ENCODE results near the gene SCUBE3.

Gene SCUBE3

GRCh38 chr6:35214869-35215664 lies 1.3 kb downstream of the SCUBE3 start:
- no peak for DNase-seq

GRCh38 chr6:35215665-35216411 lies 2.1 kb downstream of the SCUBE3 start:
- DNase-seq, result no peak

- no peak for DNase-seq
Measured at GRCh38 chr6:35216412-35216732, 2.6 kb downstream of the SCUBE3 start.

- no peak for DNase-seq
Measured at GRCh38 chr6:35216851-35217811, 3.4 kb downstream of the SCUBE3 start.

- no peak for DNase-seq
Measured at GRCh38 chr6:35218021-35218420, 4.3 kb downstream of the SCUBE3 start.

GRCh38 chr6:35218456-35218855 lies 4.7 kb downstream of the SCUBE3 start:
- DNase-seq, result no peak

- no peak for DNase-seq
Measured at GRCh38 chr6:35219683-35220326, 6.0 kb downstream of the SCUBE3 start.

GRCh38 chr6:35220711-35221110 lies 7.0 kb downstream of the SCUBE3 start:
- no peak for DNase-seq

- no peak for DNase-seq
Measured at GRCh38 chr6:35223396-35223795, 9.6 kb downstream of the SCUBE3 start.

GRCh38 chr6:35224720-35225119 lies 11.0 kb downstream of the SCUBE3 start:
- DNase-seq, result no peak

GRCh38 chr6:35228481-35228880 lies 14.7 kb downstream of the SCUBE3 start:
- DNase-seq, result no peak

- no peak for DNase-seq
Measured at GRCh38 chr6:35229304-35229703, 15.5 kb downstream of the SCUBE3 start.

GRCh38 chr6:35230498-35230897 lies 16.7 kb downstream of the SCUBE3 start:
- no peak for DNase-seq

- no peak for DNase-seq
Measured at GRCh38 chr6:35230950-35231349, 17.2 kb downstream of the SCUBE3 start.

GRCh38 chr6:35231563-35231962 lies 17.8 kb downstream of the SCUBE3 start:
- no peak for DNase-seq

GRCh38 chr6:35234901-35235300 lies 21.1 kb downstream of the SCUBE3 start:
- no peak for DNase-seq

GRCh38 chr6:35236223-35236622 lies 22.5 kb downstream of the SCUBE3 start:
- no peak for DNase-seq

- DNase-seq, result no peak
Measured at GRCh38 chr6:35237476-35237875, 23.7 kb downstream of the SCUBE3 start.

- DNase-seq, result no peak
Measured at GRCh38 chr6:35238843-35239289, 25.1 kb downstream of the SCUBE3 start.

- no peak for DNase-seq
Measured at GRCh38 chr6:35239581-35239980, 25.8 kb downstream of the SCUBE3 start.

GRCh38 chr6:35240838-35241801 lies 27.4 kb downstream of the SCUBE3 start:
- DNase-seq, result peak; percentile 74

Data from CD4-positive, alpha-beta T cell treated with Interleukin-6 for 4 hours (primary cell).